NCI-H446 treated with DMSO at 0.1 percent for 48 hours (cell line): Measurements from ENCODE around the gene MAPK8IP2.
"Not testable (repeated sequence)": the region's sequence is repeated elsewhere in the genome, so short reads cannot be mapped to it uniquely, and the experiment has no call there.

Experiments used
- DNase-seq: peaks from one replicate; lab custom pipeline; 2025; lab: John Stamatoyannopoulos, UW

Gene MAPK8IP2

DNA sequence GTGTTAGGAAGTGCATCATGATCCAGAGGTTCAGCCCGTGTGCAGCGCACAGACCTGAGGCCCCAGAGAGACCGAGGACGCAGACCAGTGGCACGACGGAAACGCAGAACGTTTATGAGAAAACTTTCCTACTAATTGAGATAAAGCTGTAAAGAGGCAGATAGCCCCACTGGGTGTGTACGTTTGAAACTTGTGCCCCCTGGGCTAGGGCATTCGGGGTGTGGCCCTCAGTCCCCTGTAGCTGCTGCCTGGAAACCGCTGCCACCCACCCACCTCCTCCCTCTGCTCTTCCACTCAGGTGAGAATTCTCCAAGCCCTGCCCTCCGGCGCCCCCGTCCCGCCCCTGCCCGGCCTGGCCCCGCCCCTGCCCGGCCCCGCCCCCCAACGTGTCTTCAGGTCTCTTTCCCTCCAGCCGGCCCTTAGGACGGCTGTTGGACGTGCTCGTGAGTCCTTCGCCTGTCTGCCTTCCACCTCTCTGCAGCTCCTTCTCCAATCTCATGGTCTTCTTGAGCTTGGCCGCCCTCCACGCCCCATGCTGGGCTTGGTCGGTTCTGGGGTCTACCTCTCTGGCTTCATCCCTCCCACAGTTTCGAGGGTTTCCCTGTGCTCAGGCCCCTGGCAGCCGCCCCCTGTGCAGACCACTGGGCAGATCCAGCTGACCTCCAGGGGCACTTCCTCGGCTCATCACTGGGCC is 12.1 kb downstream of the MAPK8IP2 start:
- DNase-seq: no peak

DNA sequence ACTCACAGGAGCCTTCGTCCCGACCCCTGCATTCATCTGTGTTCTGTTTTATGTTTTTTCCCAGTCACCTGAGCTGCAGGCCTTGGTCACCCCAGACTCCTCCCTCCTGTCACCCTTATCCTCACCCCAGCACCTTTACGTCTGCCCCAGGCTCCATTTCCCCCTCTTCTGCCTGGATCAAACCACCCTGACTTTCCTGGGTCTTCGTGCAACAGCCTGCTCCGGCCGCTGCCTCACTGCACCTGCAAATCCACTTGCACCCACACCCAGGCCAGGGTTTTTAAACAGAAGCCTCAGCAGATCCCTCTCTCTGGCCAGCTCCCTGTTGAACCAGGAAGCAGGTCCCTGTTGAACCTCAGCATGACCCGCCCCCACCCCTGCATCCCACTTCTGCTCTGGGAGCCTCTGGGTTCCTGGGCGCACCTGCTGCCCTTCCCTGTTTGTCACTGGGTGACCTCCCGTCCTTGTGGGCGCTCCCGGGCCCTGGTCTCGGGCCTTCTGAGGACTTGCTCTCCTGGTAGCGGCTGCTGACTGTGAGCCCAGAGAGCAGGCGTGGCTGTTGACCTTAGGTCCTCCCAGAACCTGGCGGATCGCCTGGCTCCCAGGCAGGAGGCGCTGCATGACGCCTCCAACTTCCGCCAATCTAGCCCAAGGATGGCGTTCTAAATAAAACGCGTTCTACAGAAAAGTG is 12.8 kb downstream of the MAPK8IP2 start:
- DNase-seq: no peak

DNA sequence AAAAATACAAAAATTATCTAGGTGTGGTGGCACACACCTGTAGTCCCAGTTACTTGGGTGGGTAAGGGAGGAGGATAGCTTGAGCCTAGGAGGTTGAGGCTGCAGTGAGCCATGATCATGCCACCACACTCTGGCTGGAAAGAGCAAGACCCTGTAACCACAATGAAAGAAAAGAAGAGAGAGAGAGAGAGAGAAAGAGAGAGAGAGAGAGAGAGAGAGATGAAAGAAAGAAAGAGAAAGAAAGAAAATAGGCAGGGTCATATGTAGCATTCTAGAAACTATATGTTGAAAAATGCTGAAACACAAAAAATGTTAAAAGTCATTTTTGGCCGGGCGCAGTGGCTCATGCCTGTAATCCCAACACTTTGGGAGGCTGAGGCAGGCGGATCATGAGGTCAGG is 13.7 kb downstream of the MAPK8IP2 start:
- DNase-seq: not testable (repeated sequence)

DNA sequence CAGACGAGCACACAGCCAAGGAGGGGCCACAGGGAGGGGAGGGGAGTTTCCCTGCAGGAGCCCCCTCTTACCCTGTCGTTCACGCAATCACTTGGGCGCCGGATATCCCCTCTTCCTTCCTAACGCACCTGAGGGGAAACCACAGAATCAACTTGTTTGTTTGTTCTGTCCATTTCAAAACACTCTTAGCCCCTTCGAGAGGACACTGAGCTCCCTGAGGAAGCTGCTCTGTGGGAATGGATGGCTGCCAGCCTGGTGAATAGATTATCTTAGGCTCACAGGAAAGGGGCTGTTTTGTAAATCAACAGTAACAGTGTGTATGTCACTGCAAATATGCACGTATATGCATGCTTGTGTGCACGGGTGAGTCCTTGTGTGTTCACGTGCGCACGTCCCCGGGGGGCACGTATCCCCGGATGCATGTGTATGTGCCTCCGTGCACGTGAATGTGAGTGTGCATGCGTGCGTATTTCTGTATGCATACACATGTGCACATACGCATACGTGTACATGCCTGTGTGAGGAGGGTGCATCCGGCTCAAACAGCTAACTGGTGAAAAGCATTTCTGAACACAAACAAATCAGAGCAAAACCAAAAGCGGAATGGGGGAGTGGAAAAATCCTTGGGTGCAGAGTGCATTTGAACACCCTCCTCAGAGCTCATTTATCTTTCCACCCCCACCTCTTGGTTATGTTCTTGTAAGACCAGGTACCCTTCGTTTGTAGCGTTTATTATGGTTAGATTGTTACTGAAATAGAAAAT is 20.2 kb downstream of the MAPK8IP2 start:
- DNase-seq: no peak

DNA sequence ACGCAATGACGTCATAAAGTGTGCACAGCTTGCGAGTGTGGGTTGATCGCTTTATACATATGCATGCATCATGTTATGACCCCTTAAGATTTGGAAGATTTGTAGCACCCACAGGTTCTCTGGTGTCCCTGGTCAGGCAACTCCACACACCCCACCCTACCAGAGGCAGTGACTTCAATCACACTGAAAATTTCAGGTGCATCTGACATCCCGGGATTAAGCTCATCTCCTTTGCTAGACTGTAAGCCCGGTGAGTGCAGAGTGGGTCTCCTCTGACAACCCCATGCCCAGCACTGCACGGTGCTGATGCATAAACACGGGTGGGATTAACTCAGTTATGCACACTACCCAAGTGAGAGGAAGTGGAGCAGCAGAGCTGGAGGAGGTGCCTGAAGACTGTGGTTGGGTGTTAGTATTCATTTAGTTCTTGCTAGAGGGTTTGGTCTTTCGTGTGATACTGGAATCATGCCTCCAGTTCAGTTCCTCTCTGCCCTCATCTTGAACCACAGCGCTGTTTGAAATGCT is 20.8 kb downstream of the MAPK8IP2 start:
- no peak for DNase-seq

DNA sequence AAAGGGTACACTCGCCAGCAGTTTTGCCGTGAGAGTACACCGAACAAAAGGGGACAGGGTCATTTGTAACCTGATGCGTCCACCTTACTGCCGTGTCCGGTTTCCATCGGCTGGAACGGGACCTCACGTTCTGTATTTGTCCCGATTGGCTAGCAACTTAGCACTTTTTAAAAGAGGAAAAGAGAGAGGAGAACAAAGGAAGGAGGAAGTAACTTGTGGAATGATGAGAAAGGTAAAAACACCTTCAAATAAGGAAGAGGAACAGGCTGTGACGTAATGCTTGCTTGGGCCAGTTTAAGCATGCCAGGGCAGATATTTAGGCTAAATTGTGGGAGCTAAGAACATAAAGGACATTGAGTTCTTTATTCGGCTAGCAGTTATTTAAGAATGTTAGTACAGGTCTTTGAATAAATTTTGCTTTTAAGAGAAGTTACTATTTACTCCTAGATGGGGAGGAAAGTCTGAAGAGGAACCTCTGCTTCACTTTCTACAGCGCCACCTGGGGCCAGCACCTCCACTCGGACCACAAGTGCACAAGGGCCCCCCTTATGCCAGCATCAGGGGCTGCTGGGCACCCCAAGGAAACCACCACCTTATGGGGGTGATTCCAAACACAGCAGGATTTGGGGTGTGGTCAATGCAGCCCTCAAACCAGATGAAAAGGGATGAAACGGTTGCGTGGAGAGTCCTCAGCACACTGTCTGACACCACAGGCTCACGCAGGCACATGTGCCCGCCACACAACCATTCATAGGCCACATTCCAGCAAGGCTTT is 21.5 kb downstream of the MAPK8IP2 start:
- no peak for DNase-seq

DNA sequence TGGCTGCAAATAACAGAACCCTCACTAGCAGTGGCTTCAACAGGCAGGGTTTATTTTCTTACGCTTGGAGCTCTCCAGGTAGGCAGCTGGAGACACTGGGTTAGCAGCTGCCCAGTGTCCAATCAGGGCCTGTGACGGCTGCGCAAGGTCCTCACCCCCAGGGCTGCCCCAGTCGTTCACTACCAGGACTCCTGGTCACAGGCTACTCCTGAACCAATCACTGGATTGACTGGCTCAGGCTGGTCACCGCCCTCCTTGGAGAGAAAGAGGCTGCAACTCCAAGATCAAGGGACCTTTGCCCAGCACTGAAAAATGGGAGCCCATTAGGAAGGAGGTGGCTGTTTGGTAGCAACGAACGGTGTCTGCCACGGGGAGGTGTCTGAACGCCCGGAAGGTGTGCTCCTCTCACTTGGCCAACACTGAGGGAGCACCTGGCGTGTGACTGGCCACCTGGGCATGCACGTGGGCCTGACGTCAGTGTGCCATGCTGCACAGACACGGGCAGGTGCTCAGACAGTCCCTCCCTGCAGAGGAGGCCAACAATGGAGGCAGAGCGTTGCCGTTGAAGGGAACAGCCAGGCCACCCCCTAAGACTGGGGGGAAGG is 22.2 kb downstream of the MAPK8IP2 start:
- no peak for DNase-seq

DNA sequence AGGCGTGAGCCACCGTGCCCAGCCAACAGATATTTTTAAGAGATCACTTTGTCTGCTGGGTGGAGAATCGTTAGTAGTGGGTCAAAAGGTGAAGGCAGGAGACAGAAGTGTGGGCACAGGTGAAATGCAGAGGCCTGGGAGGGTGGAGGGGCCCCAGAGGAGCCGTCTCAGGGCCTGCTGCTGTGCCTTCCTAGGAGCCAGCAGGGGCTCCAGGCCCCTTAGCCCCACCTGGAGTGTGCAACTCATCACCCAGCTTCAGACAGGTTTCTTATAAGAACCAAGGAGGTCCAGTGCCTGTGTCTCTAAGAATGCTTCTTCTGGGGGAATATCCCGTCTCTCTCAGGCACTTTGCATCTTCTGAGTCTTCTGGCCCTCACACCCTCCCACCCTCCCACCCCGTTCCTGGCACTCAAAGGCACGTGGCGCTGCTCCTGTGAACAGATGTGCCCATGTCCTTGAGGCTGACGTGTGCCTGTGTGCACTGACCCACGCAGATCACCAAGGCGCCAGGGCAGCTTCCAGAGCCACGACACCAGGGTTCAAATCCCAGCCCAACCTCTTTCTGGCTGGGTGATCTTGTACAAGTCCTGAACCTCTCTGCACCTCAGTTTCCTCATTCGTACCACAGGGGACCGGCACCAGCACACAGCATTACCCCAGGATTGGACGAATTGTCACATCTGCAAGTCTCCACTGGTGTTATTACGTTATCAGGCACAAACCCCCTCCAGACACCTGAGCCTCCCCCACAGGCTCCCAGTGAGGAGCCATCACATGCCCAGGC is 23.9 kb downstream of the MAPK8IP2 start:
- no peak for DNase-seq

DNA sequence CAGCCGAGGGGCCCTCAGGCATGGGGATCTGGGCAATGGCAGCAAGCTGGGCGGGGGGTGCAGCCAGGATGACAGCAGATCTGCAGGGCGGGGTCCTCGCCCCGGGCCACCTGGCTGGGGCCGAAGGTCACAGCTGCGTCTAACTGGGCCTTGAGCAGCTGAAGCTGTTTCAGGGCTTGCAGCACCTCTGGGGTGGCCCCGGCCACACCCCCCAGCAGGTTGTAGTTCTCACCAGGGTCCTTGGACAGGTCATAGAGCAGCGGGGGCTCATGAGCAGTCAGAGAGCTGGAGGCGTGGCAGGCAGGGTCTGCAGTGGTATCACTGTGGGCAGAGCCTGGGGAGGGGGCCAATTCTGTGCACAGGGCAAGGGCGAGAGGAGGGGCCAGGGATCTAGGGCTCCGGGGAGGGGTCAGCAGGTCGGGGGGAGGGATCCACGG is 24.6 kb downstream of the MAPK8IP2 start:
- no peak for DNase-seq

DNA sequence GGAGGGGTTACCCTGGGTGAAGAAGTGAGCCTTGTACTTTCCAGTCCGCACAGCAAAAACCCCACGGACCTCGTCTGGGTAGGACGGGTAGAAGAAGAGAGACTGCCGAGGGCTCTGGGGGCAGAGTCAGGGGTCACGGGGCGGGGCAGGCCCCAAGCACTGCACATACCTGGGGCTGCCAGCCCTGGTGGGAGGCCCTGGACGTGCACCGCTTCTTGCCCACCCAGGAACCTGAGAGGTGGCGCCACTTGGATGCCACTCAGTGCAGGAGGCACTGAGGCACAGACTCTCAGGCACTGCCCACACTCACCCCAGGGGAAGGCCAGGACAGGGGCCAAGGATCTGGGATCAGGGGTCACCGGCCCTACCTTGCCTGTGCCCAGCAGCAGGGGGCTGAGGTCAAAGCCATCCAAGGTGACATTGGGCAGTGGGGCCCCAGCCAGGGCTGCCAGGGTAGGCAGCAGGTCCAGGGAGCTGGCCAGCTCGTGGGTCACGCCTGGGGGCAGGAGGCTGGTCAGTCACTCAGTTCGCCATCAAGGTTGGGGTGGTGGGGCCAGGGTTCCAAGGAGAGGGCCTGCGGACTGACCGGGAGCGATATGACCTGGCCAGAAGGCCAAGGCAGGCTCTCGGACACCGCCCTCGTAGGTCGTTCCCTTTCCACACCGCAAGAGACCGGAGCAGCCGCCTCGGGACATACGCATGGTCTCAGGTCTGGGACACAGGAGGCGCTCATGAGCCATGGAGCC is 25.1 kb downstream of the MAPK8IP2 start:
- DNase-seq: no peak

DNA sequence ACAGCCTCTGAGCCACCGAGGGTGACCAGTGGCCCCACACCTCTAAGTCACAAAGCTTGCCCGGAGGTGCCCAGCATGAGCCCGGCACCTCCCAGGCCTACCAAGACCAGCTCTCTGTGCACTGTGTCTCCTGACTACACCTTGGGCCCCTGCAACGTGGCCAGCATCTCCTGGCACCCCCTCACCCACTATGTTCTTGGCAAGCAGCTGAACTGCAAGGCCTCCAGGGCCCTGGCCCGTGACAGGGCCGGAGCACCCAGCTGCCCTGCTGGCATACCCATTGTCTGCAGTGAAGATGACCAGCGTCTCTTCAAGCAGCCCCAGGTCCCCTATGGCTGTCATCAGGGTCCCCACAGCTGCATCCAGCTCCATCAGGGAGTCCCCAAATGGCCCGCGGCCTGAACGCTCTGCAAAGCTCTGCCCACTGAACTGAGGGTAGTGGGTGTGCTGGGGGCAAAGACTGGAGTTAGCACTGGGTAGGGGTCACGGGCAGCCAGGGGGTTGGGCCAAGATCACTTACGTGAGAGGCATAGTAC is 25.8 kb downstream of the MAPK8IP2 start:
- no peak for DNase-seq

DNA sequence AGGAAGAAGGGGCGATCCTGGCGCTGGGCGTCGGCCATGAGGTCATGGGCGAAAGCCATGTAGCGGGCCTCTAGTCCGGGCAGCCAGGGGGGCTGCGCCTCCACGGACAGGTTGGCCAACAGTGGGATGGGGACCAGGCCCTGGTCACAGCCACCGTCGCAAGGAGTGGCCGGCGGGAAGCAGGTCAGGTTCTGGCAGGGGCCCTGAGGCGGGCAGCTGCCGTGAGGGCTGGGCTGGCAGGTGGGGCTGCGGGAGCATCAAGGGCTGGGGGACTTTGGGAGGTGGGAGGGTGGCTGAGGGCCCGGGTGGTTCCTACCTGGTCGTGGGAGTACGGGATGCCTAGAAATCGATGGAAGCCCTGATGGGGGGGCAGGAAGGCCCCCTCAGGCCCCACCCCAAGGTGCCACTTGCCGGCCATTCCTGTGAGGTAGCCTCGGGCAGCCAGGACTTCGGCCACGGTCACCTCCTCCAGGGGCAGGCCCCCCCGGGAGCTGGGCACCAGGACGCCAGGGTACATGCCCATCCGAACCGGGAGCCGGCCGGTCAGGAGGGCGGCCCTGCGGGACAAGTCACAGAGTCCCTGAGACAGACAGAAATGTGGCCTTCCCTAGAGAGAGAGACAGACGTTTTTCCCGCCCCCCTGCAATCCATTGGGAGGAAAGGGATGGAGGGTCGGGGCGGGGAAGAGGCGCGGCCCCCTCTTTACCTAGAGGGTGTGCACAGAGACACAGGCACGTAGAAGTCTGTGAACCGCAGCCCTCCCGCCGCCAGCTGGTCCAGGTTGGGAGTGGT is 26.5 kb downstream of the MAPK8IP2 start:
- DNase-seq: no peak

DNA sequence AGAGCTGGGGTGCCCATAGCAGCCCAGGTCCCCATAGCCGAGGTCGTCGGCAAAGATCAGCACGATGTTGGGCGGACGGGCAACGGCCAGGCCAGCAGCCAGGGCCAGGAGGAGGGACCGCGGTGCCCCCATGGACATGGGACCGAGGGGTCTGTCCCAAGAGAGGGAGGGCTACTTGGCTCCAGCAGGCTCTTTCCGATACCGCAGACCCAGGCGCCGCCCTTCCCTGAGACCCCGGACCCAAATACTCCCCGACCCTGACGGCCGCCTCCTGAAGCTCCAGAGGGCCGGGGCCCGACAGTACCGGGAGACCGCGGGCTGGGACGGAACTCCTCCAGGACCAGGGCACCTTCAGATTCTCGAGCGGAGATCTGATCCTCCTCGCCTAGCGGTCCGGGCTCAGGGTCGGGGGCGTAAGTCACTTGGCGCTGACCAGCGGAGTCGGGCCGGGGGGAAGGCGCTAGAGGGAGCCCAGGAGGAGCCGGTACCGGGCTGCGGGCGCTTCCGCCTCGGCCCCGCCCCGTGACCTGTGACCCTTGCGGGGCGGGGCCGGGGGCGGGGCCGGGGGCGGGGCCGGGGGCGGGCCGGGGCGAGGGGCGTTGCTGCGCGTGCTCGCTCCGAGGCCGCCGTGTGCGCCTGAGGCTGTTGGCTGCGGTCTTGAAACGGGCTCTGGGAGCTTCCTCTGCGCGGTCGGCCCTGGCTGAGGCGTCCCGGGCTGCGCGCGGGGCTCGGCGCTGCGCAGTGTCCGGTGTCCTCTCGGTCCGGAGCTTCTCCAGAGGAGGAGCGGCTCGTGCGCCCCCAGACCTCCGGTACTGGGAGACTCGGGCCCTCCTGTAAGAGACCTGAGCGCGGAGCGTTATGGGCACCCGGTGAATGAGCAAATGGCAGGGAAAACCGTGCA is 27.3 kb downstream of the MAPK8IP2 start, which contains the start of gene ARSA:
TSS of gene ARSA (minus strand) at position 511 of the 901 bp plus-strand sequence. CDS start at position 138, 373 bp downstream.
- DNase-seq: peak; percentile 25

DNA sequence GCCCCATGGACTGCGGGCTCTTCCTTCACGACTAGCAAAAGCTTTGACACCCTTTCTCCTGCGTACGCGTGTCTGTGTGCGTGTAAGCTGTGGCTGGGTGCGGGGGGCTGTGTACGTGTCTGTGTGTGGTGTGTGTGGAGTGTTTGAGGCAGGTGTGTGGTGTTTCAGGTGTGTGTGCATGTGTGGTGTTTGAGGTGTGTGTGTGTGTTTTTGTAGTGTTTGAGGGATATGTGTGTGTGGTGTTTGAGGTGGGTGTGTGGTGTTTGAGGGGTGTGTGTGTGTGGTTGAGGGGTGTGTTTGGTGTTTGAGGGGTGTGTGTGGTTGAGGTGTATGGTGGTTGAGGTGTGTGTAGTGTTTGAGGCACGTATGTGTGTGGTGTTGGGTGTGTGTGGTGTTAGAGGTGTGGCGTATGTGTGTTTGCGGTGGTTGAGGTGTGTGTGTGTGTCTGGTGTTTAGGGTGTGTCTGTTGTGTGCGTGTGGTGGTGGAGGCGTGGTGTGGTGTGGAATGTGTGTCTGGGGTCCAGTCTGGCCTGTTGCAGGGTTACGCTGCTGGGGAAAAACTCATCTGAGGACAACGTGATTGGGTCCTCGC is 28.0 kb downstream of the MAPK8IP2 start:
- no peak for DNase-seq

DNA sequence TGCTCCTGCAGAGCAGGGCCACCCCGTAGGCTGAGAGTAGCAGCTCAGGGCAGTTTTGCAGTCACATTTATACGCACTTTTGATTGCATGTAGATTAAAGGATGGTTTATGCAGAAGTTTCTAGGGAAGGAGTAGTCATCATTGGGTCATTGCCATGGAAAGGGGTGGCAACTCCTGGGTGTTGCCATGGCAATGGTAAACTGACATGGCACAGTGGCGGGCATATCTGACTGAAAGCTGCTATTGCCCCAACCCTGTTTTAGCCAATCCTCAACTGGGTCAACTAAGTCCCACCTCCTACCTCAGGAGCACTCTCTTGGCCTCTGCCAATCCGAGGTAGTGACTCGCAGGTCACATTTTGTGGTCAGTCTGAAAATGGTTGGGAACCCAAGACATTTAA is 29.8 kb downstream of the MAPK8IP2 start:
- DNase-seq: no peak

DNA sequence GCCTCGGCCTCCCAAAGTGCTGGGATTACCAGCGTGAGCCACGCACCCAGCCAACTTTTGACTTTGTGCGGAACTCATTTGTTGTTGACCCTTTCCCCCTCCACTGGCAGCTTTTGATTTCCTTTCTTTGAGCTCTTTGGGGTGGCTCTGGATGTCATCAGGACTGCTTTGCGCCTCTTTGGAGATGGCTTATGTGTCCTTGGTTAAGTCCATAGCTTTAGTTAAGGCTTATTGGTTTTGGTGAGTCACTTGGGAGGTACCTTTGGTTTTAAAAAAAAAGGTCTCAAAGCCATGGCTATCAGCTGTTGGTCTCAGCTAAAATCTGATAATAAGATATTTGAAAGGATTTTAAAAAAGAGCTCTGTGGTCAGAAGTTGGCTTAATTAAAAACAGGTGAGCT is 32.5 kb downstream of the MAPK8IP2 start:
- no peak for DNase-seq

DNA sequence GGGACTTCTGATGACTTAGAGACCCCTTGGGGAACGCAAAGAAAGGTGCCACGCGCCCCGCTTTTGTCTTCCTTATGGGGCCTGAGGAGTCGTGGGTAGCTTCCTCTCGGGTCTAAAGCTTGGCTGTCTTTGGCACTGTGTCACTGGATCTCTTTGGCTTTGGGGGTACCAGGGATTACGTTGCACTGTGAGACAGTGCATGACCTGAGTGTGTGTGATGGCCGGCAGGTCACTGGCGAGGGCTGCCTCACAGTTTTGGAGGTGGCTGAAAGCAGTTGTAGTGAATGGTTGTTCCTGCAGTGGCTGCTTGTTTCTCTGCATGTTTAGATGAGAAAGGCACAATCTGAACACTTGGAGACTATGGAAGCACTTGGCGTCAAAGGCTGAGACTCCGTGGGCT is 33.2 kb downstream of the MAPK8IP2 start:
- no peak for DNase-seq
